Transverse colon (tissue), 4 donors: ENCODE measurements around the gene KRTAP10-5.

Source experiments
- CTCF ChIP-seq, 5 experiments: fragments of 200-600 bp in 3 of 5; fragments of 450-650 bp in 2 of 5; sonication (generic) in 3 of 5; IDR thresholded peaks; 1 replicate in 2 of 5; 2 replicates in 3 of 5; pipeline ENCODE4 v1.5.1; 2016 to 2017; ENCODE audit warnings: antibody characterized with exemption in 5 of 5, inconsistent platforms in 3 of 5, mild to moderate bottlenecking in 2 of 5, moderate library complexity in 1 of 5
- POLR2A ChIP-seq: fragments of 450-650 bp; IDR thresholded peaks from one replicate; pipeline ENCODE4 v1.6.1; 2016; ENCODE audit warnings: antibody characterized with exemption, mild to moderate bottlenecking, moderate library complexity
- POLR2AphosphoS5 ChIP-seq, 3 donors: sonication (generic); formaldehyde crosslinking; IDR thresholded peaks; one replicate each; pipeline ENCODE4 v1.6.1; 2016; ENCODE audit warnings: antibody characterized with exemption in 3 of 3

- TF ChIP-seq CTCF (IDR thresholded peaks at IDR 0.05) (no peak), POLR2A (no peak), POLR2AphosphoS5 (IDR thresholded peaks at IDR 0.05) (no peak)
Observed at GRCh38 chr21:44589586-44590305, 9.3 kb upstream of the KRTAP10-5 start.
